ENCODE measurements around the gene PCDHGA4.
"Not testable (repeated sequence)": the region's sequence is repeated elsewhere in the genome, so short reads cannot be mapped to it uniquely, and the experiment has no call there.

DNA sequence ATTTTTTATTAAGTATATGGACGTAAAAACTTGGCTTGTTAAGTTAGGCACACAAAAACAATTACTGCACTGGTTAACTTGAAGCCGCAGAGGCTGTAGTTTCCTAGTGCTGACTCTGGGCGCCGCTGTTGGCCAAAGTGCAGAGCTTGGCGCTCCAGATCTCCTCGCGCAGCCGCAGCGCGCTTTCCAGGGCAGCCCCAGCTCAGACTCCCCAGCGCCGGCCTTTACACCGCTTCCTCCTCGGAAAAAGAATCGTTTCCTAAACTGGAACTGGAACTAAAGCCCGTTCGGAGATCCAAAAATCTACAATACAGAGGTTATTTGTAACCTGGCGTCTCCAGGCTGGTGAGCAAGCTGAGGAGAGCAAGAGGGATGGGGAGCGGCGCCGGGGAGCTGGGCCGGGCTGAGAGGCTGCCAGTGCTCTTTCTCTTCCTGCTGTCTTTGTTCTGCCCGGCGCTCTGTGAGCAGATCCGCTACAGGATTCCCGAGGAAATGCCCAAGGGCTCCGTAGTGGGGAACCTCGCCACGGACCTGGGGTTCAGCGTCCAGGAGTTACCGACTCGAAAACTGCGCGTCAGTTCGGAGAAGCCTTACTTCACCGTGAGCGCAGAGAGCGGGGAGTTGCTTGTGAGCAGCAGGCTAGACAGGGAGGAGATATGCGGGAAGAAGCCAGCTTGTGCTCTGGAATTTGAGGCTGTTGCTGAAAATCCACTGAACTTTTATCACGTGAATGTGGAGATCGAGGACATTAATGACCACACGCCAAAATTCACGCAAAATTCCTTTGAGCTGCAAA, 43.1 kb downstream of the PCDHGA4 start, which contains the start of gene PCDHGB5:
- TF ChIP-seq ZNF146 (tag by site-specific recombination; IDR thresholded peaks at IDR 0.05); IKZF3 (tag by site-specific recombination; IDR thresholded peaks at IDR 0.05); ZNF777 (tag by site-specific recombination; IDR thresholded peaks at IDR 0.05; ENCODE audit: borderline replicate concordance); YY1 (tag by site-specific recombination; IDR thresholded peaks at IDR 0.05); ZNF114 (tag by site-specific recombination; IDR thresholded peaks at IDR 0.05); ZNF585B (tag by site-specific recombination; IDR thresholded peaks at IDR 0.05); ZNF19 (tag by site-specific recombination; IDR thresholded peaks at IDR 0.05; ENCODE audit: low read depth); BCL11A (tag by site-specific recombination; IDR thresholded peaks at IDR 0.05; ENCODE audit: low read depth): not testable (repeated sequence)
- TF ChIP-seq, protein P1, sequence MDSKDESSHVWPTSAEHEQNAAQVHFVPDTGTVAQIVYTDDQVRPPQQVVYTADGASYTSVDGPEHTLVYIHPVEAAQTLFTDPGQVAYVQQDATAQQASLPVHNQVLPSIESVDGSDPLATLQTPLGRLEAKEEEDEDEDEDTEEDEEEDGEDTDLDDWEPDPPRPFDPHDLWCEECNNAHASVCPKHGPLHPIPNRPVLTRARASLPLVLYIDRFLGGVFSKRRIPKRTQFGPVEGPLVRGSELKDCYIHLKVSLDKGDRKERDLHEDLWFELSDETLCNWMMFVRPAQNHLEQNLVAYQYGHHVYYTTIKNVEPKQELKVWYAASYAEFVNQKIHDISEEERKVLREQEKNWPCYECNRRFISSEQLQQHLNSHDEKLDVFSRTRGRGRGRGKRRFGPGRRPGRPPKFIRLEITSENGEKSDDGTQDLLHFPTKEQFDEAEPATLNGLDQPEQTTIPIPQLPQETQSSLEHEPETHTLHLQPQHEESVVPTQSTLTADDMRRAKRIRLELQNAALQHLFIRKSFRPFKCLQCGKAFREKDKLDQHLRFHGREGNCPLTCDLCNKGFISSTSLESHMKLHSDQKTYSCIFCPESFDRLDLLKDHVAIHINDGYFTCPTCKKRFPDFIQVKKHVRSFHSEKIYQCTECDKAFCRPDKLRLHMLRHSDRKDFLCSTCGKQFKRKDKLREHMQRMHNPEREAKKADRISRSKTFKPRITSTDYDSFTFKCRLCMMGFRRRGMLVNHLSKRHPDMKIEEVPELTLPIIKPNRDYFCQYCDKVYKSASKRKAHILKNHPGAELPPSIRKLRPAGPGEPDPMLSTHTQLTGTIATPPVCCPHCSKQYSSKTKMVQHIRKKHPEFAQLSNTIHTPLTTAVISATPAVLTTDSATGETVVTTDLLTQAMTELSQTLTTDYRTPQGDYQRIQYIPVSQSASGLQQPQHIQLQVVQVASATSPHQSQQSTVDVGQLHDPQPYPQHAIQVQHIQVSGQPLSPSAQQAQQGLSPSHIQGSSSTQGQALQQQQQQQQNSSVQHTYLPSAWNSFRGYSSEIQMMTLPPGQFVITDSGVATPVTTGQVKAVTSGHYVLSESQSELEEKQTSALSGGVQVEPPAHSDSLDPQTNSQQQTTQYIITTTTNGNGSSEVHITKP (tag by site-specific recombination; IDR thresholded peaks at IDR 0.05): not testable (repeated sequence)
- TF ChIP-seq, protein P2, sequence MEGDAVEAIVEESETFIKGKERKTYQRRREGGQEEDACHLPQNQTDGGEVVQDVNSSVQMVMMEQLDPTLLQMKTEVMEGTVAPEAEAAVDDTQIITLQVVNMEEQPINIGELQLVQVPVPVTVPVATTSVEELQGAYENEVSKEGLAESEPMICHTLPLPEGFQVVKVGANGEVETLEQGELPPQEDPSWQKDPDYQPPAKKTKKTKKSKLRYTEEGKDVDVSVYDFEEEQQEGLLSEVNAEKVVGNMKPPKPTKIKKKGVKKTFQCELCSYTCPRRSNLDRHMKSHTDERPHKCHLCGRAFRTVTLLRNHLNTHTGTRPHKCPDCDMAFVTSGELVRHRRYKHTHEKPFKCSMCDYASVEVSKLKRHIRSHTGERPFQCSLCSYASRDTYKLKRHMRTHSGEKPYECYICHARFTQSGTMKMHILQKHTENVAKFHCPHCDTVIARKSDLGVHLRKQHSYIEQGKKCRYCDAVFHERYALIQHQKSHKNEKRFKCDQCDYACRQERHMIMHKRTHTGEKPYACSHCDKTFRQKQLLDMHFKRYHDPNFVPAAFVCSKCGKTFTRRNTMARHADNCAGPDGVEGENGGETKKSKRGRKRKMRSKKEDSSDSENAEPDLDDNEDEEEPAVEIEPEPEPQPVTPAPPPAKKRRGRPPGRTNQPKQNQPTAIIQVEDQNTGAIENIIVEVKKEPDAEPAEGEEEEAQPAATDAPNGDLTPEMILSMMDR (tag by site-specific recombination; IDR thresholded peaks at IDR 0.05): 0 out of 2 replicates have a peak, but pooled peaks have one; percentile 37
- TF ChIP-seq, protein P3, sequence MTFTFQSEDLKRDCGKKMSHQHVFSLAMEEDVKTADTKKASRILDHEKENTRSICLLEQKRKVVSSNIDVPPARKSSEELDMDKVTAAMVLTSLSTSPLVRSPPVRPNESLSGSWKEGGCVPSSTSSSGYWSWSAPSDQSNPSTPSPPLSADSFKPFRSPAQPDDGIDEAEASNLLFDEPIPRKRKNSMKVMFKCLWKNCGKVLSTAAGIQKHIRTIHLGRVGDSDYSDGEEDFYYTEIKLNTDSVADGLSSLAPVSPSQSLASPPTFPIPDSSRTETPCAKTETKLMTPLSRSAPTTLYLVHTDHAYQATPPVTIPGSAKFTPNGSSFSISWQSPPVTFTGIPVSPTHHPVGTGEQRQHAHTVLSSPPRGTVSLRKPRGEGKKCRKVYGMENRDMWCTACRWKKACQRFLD (tag by site-specific recombination; IDR thresholded peaks at IDR 0.05): not testable (repeated sequence)
- TF ChIP-seq, protein P4, sequence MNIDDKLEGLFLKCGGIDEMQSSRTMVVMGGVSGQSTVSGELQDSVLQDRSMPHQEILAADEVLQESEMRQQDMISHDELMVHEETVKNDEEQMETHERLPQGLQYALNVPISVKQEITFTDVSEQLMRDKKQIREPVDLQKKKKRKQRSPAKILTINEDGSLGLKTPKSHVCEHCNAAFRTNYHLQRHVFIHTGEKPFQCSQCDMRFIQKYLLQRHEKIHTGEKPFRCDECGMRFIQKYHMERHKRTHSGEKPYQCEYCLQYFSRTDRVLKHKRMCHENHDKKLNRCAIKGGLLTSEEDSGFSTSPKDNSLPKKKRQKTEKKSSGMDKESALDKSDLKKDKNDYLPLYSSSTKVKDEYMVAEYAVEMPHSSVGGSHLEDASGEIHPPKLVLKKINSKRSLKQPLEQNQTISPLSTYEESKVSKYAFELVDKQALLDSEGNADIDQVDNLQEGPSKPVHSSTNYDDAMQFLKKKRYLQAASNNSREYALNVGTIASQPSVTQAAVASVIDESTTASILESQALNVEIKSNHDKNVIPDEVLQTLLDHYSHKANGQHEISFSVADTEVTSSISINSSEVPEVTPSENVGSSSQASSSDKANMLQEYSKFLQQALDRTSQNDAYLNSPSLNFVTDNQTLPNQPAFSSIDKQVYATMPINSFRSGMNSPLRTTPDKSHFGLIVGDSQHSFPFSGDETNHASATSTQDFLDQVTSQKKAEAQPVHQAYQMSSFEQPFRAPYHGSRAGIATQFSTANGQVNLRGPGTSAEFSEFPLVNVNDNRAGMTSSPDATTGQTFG (tag by site-specific recombination; IDR thresholded peaks at IDR 0.05; ENCODE audit: borderline replicate concordance): not testable (repeated sequence)

Measured in HEK293 (cell line).